Left lung (tissue), 10 donors: Measurements from ENCODE around the gene MARK3. TPM values are rescaled to one million over a fixed set of nuclear protein-coding genes. Genes with fewer than 3 reads are reported as not detected.
A peak's percentile ranks its signal among the peaks of the same experiment; 100 is the strongest.

ENCODE experiments used
- ATAC-seq: fragments of 200-7000 bp; cut with Tn5 transposase; one replicate; pipeline ENCODE4 v1.9.1; 2020; ENCODE audit warnings: moderate library complexity
- DNase-seq, 4 donors: peaks; one replicate each; pipeline ENCODE4 v3.0.0-alpha.2; 2013 to 2020
- H3K27ac ChIP-seq, 2 donors: fragments of 200-600 bp; sonication (generic) in 1 of 2; one replicate each; pipeline versions ENCODE4 v1.5.0 to v1.8.0; 2020 to 2021
- H3K27me3 ChIP-seq, 2 donors: fragments of 200-600 bp; sonication (generic) in 1 of 2; one replicate each; pipeline versions ENCODE4 v1.5.0 to v1.8.0; 2020 to 2021
- H3K36me3 ChIP-seq, 2 donors: fragments of 200-600 bp; sonication (generic) in 1 of 2; one replicate each; pipeline versions ENCODE4 v1.5.0 to v1.8.0; 2020 to 2021
- H3K4me1 ChIP-seq, 2 donors: fragments of 200-600 bp; one replicate each; pipeline ENCODE4 v1.8.0; 2021
- H3K4me3 ChIP-seq, 2 donors: fragments of 200-600 bp; sonication (generic) in 1 of 2; one replicate each; pipeline versions ENCODE4 v1.5.0 to v1.8.0; 2020 to 2021; ENCODE audit warnings: mild to moderate bottlenecking in 1 of 2
- H3K9me3 ChIP-seq, 2 donors: fragments of 200-600 bp; sonication (generic) in 1 of 2; one replicate each; pipeline versions ENCODE4 v1.5.0 to v1.8.0; 2020 to 2021
- intact Hi-C, 2 donors: fragments of 100-400 bp; cut with DNase I; formaldehyde crosslinking; loops; one replicate each; pipeline versions ENCODE4 v1.11.2 to v1.14.2; 2022
- polyA plus RNA-seq, 6 donors: library from polyadenylated mRNA; unstranded; fragments of 120-200 nt; gene quantifications; one replicate each; pipeline ENCODE4 v1.2.1, GENCODE V29; 2013; ENCODE audit not compliant: insufficient read length in 6 of 6
- total RNA-seq, 2 donors: library from RNA; stranded (reverse); fragmentation: NEBNext Ultra II Directional; extraction: Animal tissue kit (Norgen Biotek cat#: 25700); gene quantifications; one replicate each; pipeline ENCODE4 v1.2.1, GENCODE V29; 2021
- TF ChIP-seq, protein P1 (sequence below), 2 donors: fragments of 200-600 bp; sonication (generic) in 1 of 2; IDR thresholded peaks; one replicate each; pipeline versions ENCODE4 v1.5.0 to v1.8.0; 2021; ENCODE audit warnings: antibody characterized with exemption in 2 of 2
- donor health status: DM: no; HTN: yes; CAD: no.
- donor health status: DM: no; HTN: no; CAD: no.

The MARK3 gene
- total and polyA plus RNA-seq, 8 donors = 78.8 to 135 (median 122) TPM

DNA sequence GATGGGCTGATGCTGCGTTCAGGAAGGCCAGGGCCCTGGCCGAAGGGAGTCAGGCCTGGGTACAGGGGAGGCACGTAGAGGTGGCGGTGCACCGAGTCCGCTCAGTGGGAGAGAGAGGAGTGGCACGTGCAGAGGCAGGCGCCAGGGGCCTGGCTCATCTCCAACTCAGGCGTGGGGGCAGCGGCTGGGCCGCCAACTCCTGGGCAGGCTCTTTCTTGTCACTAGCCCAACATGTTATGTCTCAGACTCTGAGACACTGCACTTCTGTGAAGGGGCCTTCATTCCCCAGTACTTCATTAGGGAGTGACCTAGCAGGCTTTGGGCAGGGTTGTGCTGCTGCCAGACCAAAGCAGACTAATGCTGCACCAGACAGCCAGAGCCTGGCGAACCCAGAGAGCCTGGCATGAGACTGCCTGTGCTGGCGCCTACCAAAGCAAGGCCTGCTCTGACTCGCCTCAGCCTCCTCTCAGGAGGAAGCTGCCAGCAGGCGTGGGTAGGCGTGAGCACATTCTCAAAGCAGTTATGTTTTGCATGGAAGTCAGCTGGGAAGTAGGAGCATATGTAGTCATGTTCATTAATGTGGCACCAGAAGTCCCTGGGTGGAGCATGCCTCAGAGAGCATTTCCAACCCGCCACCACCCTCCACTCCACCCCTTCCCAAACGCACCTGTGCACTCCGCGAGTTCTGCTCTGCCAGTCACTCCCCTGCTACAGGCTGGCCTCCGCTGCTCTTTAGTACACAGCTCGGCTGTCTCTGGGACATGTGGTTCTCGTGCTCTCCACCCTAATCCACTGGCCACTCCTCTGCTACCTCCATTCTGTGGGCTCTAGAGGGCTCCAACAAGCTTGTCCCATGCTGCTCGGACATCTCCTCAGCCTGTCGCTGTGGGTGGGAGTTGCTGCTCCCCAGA lies 127.7 kb downstream of the MARK3 start:
- Histone ChIP-seq H3K4me3 (no peak overlapping the region), H3K36me3 (peaks cover 0 to 40% of the 10 kb centered on the region in 2 donors), H3K4me1 (peaks cover 5 to 17% of the 10 kb centered on the region in 2 donors), H3K27ac (peak overlapping the region; percentile 48 to 80), H3K9me3 (no peaks in the 10 kb centered on the region), H3K27me3 (no peaks in the 10 kb centered on the region)
- peak; percentile 85 for ATAC-seq
- intact Hi-C loops = no loop called here
- TF ChIP-seq, protein P1, sequence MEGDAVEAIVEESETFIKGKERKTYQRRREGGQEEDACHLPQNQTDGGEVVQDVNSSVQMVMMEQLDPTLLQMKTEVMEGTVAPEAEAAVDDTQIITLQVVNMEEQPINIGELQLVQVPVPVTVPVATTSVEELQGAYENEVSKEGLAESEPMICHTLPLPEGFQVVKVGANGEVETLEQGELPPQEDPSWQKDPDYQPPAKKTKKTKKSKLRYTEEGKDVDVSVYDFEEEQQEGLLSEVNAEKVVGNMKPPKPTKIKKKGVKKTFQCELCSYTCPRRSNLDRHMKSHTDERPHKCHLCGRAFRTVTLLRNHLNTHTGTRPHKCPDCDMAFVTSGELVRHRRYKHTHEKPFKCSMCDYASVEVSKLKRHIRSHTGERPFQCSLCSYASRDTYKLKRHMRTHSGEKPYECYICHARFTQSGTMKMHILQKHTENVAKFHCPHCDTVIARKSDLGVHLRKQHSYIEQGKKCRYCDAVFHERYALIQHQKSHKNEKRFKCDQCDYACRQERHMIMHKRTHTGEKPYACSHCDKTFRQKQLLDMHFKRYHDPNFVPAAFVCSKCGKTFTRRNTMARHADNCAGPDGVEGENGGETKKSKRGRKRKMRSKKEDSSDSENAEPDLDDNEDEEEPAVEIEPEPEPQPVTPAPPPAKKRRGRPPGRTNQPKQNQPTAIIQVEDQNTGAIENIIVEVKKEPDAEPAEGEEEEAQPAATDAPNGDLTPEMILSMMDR (IDR thresholded peaks at IDR 0.05) = no peak
- peak in 3 of 4 donors; percentile 75 to 81 (median 81) for DNase-seq

DNA sequence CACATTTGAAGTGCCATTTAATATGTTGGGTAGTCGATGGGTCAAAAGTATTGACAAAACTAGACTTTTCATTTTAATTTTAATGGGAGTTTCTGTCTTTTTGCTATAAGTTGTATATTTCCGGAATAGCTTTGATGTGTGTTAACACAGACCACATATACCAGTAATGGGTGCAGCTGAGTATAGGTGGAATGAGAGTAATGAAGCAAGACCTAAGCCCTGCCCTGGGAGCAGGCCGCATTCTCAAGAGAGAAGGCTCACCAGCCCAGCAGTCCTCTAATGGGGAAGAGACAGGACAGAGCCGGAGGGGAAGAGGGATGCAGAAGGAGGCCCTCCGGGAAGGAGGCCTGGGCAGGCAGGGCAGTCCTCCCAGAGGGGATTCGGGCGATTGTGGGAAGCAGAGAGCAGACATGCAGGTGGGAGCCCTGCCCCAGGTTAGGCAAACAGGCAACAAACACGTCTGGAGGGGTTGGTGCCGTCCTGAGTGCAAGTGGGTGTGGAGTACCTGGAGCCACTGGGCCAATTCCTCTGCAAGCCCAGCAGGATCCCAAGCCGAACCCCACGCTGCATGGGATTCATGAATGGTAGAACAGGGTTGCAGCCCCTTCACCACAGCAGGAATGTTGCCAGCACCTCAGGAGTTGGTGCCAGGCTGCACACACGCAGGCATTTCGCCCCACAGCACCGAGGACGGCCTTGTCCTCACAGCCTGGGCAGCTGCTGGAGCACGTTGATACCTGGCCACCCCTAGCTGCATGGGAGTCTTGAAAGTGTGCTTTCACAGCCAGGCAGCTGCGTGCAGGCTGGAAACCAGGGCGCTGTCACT lies 129.6 kb downstream of the MARK3 start:
- no peaks in the 10 kb centered on the region for H3K9me3 ChIP-seq
- no peak overlapping the region for H3K4me3 ChIP-seq
- H3K27ac ChIP-seq = no peak overlapping the region
- TF ChIP-seq, protein P1 (IDR thresholded peaks at IDR 0.05) = no peak
- intact Hi-C loops = no loop called here
- DNase-seq (peak in 2 of 4 donors; percentile 18 to 61), ATAC-seq (no peak)
- H3K27me3 ChIP-seq = no peaks in the 10 kb centered on the region
- peaks cover 0 to 23% of the 10 kb centered on the region in 2 donors for H3K36me3 ChIP-seq
- H3K4me1 ChIP-seq = peaks cover 17 to 36% of the 10 kb centered on the region in 2 donors

DNA sequence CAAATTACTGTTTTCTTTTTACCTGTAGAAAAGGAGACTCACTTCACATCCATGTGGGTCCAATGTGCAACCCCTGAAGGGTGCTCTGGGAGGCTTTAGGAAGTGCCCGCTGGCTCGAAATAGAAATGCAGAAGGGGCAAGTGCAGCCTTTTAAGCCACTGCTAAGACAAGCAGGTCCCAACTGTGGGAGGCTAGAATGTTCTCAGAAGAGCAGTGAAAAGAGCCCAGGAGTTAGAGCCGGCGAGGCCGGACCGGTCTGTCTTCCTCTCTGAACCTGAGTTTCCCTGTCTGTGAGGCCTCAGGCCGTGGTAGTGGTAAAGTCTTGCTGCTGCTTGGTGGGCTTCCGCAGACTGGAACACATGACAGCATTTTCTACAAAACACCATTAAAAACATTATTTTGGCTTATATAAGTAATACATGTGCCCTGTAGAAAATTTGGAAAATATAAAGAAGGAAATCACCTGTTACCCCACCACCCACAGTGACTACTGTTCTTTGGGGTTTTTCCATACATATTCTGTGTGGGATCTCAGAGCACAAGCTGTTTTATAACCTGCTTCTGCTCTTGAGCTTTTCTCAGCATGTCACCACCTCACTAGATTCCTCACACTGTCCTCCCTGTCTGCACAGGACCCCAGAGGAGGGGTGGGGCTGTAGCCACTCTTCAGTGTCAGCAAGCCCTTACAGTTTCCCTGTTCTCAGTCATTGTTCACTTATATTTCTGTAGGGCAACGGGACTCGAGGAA lies 131.4 kb downstream of the MARK3 start:
- peaks cover 0 to 5% of the 10 kb centered on the region in 2 donors for H3K36me3 ChIP-seq
- no peak for ATAC-seq
- H3K4me3 ChIP-seq = no peak overlapping the region
- H3K27ac ChIP-seq = no peak overlapping the region
- peaks cover 0 to 17% of the 10 kb centered on the region in 2 donors for H3K27me3 ChIP-seq
- intact Hi-C loops = no loop called here
- peaks cover 28 to 53% of the 10 kb centered on the region in 2 donors for H3K4me1 ChIP-seq
- no peak for DNase-seq
- H3K9me3 ChIP-seq = no peaks in the 10 kb centered on the region
- TF ChIP-seq, protein P1 (IDR thresholded peaks at IDR 0.05) = no peak

DNA sequence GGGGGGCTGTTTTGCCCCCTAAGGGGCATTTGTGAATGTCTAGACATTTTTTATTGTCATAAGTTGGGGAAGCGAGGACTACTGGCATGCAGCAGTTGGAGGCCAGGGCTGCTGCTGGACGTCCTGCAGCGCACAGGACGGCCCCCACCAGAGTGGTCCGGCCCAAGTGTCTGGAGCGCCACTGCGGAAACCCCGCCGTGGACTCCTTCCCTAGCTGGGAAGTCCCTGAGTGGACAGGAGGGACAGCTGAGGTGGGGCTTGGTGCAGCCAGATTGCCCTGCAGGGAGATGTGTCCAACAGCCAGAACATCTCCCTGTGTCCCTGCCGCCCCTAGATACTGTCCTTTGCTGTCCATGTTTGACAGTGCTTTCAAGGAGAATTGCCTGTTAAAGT lies 132.0 kb downstream of the MARK3 start:
- H3K4me3 ChIP-seq = no peak overlapping the region
- peaks cover 28 to 58% of the 10 kb centered on the region in 2 donors for H3K4me1 ChIP-seq
- peaks cover 3 to 22% of the 10 kb centered on the region in 2 donors for H3K27me3 ChIP-seq
- intact Hi-C loops = no loop called here
- ATAC-seq (no peak), DNase-seq (no peak)
- H3K27ac ChIP-seq = no peak overlapping the region
- no peaks in the 10 kb centered on the region for H3K9me3 ChIP-seq
- TF ChIP-seq, protein P1 (IDR thresholded peaks at IDR 0.05) = no peak
- H3K36me3 ChIP-seq = peaks cover 0 to 5% of the 10 kb centered on the region in 2 donors
